ENCODE data around the gene SETD1A. TPM values are rescaled to one million over a fixed set of nuclear protein-coding genes. Genes with fewer than 3 reads are reported as not detected.

SETD1A gene
- total RNA-seq, 1 donor = 5.3 TPM

DNA sequence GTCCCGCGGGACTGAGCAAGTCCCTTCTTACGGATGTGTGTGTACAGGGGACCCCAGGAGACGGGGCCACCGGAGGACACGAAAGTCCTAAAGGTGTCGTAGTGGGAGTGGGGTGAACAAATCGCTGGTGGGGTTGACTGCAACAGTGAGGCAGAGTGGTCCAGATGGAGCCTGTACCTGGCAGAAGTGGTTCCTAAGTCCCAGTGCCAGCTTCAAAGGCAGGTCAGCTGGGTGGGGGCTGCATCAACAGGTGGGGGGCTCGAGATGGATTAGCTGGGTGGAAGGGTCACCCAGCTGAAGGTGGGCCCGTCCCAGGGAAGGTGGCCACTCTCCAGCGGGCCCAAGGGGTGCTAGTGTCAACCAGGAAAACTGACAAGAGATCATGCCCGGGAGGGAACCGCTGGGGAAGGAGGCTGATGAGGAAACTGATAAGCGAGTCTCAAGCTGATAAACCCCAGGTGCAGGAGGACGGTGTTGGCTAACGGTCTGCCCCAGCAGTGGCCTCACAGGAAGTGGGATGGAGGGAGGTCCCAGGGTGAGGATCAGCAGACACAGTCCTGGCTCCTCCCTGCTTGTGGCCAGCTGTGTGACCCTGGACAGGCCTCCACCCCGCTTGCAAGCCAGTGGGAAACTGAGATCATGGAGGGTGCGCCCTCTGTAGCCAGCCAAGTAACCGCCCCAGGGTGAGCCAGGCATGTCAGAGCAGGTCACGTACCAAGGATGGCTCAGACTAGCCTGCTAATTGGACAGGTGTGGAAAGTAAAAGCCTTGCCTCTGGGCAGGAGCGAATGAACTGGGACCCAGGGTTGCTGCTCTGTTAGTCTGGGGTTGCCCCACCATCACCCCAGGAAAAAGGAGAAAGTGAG, 7.7 kb upstream of the SETD1A start:
- TF ChIP-seq, protein P1, sequence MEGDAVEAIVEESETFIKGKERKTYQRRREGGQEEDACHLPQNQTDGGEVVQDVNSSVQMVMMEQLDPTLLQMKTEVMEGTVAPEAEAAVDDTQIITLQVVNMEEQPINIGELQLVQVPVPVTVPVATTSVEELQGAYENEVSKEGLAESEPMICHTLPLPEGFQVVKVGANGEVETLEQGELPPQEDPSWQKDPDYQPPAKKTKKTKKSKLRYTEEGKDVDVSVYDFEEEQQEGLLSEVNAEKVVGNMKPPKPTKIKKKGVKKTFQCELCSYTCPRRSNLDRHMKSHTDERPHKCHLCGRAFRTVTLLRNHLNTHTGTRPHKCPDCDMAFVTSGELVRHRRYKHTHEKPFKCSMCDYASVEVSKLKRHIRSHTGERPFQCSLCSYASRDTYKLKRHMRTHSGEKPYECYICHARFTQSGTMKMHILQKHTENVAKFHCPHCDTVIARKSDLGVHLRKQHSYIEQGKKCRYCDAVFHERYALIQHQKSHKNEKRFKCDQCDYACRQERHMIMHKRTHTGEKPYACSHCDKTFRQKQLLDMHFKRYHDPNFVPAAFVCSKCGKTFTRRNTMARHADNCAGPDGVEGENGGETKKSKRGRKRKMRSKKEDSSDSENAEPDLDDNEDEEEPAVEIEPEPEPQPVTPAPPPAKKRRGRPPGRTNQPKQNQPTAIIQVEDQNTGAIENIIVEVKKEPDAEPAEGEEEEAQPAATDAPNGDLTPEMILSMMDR (IDR thresholded peaks at IDR 0.05; ENCODE audit: insufficient read depth, low read length) = no peak
- H3K4me3 ChIP-seq (ENCODE audit: low read depth, low read length) = peak overlapping the region; percentile 88
- DNase-seq (ENCODE audit: low read depth) = peak; percentile 89

DNA sequence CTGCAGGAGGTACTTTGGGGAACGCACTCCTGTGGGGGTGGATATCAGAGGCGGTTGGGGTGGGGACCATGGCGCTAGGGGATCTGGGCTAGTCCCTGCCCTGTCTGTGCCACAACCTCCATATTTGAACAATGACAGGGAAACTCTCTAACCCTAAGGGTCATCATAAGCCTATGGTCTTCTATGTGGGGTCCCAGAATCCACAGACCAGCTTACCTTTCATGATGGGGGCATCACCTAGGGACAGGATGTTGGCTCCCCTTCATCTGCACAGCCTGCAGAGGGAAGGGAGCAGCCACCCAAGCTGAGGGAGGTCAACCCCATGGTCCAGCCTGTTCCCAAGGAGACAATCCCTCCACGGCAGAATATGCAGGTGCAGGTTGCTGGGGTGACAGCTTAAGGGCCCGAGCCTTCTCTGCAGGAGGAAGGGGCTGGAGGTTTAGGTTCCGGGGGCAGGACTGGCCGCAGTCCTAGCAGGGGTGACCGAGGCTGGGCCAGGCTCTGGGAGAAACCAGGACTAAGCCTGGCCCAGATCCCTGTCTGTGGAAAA, 7.0 kb upstream of the SETD1A start:
- TF ChIP-seq, protein P1 (IDR thresholded peaks at IDR 0.05; ENCODE audit: insufficient read depth, low read length) = no peak
- DNase-seq (ENCODE audit: low read depth) = no peak
- peak overlapping the region; percentile 88 for H3K4me3 ChIP-seq (ENCODE audit: low read depth, low read length)

GRCh38 chr16:30951193-30951592, 6.4 kb upstream of the SETD1A start:
- H3K4me3 ChIP-seq (ENCODE audit: low read depth, low read length) = no peak overlapping the region
- no peak for DNase-seq (ENCODE audit: low read depth)
- TF ChIP-seq, protein P1 (IDR thresholded peaks at IDR 0.05; ENCODE audit: insufficient read depth, low read length) = no peak

- DNase-seq (ENCODE audit: low read depth) = peak; percentile 98
- H3K4me3 ChIP-seq (ENCODE audit: low read depth, low read length) = no peak overlapping the region
- TF ChIP-seq, protein P1 (IDR thresholded peaks at IDR 0.05; ENCODE audit: insufficient read depth, low read length) = no peak
These were observed 5.8 kb upstream of the SETD1A start for GRCh38 chr16:30951750-30952149.

DNA sequence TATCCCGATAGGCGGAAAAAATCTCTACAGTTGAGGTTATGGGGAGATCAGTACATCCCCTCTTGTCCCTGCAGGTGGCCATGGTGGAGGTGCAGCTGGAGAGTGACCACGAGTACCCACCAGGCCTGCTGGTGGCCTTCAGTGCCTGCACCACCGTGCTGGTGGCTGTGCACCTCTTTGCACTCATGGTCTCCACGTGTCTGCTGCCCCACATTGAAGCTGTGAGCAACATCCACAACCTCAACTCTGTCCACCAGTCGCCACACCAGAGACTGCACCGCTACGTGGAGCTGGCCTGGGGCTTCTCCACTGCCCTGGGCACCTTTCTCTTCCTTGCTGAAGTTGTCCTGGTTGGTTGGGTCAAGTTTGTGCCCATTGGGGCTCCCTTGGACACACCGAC, 4.4 kb upstream of the SETD1A start:
- TF ChIP-seq, protein P1 (IDR thresholded peaks at IDR 0.05; ENCODE audit: insufficient read depth, low read length) = no peak
- H3K4me3 ChIP-seq (ENCODE audit: low read depth, low read length) = no peak overlapping the region
- no peak for DNase-seq (ENCODE audit: low read depth)

GRCh38 chr16:30953511-30954124, 3.9 kb upstream of the SETD1A start:
- no peak overlapping the region for H3K4me3 ChIP-seq (ENCODE audit: low read depth, low read length)
- TF ChIP-seq, protein P1 (IDR thresholded peaks at IDR 0.05; ENCODE audit: insufficient read depth, low read length) = peak; percentile 73
- DNase-seq (ENCODE audit: low read depth) = peak; percentile 66
